ENCODE data around the gene NOS1AP. TPM values are rescaled to one million over a fixed set of nuclear protein-coding genes. Genes with fewer than 3 reads are reported as not detected.
A peak's percentile ranks its signal among the peaks of the same experiment; 100 is the strongest.

Gene NOS1AP
- total RNA-seq, 1 experiment from 2014 or later = 2.6 TPM

DNA sequence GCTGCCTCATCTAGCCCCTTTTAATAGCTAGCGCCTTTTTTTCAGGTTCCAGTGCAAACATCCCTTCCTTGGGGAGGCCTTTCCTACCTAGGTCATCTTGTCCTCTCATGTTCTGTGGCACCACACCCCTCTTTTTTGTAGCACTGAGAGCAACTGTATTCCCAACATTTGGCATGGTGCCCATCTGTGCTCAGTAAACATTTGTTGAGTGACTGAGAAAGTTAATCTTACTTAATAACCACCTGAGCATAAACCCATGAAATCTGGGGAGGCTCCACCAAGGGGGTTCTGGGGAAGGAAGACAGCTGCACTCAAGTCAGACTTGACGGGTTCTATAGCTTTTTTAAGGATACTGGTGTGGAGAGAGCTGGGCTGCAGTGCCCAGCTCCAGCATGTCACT, 90.0 kb downstream of the NOS1AP start:
- H3K79me2 ChIP-seq (ENCODE audit: low read length) = no peaks in the 10 kb centered on the region
- intact Hi-C loops (cut with micrococcal nuclease) = no loop called here
- H3K36me3 ChIP-seq (ENCODE audit: low read depth, low read length) = no peaks in the 10 kb centered on the region
- no TSS peak for BruUV-seq (replicated peaks)
- H3K4me3 ChIP-seq (ENCODE audit: low read length) = no peak overlapping the region
- CTCF ChIA-PET = no interaction called here
- H3K27me3 ChIP-seq (ENCODE audit: low read length) = no peaks in the 10 kb centered on the region
- H3K4me2 ChIP-seq (ENCODE audit: low read length) = peak overlapping the region; percentile 39
- H3F3A ChIP-seq (ENCODE audit: low read length, unreplicated experiment) = no peaks in the 10 kb centered on the region
- H2AFZ ChIP-seq (ENCODE audit: low read length) = no peak overlapping the region
- no peaks in the 10 kb centered on the region for H3K9me2 ChIP-seq (replicated peaks; ENCODE audit: low read length)
- POLR2A ChIA-PET (ENCODE audit: unreplicated experiment) = interaction anchor here (0.7 kb wide), 1 partner anchor 92 kb away, joined by 4 read pairs; no protein-coding TSS in a partner anchor
- H3K9me3 ChIP-seq (ENCODE audit: low read length) = no peaks in the 10 kb centered on the region
- H4K20me1 ChIP-seq (ENCODE audit: low read length) = no peaks in the 10 kb centered on the region
- H3K27ac ChIP-seq (ENCODE audit: low read length) = no peak overlapping the region
- TF ChIP-seq EZH2phosphoT487 (IDR thresholded peaks at IDR 0.05; ENCODE audit: borderline replicate concordance, low read length) = no peak
- TF ChIP-seq, protein P1, sequence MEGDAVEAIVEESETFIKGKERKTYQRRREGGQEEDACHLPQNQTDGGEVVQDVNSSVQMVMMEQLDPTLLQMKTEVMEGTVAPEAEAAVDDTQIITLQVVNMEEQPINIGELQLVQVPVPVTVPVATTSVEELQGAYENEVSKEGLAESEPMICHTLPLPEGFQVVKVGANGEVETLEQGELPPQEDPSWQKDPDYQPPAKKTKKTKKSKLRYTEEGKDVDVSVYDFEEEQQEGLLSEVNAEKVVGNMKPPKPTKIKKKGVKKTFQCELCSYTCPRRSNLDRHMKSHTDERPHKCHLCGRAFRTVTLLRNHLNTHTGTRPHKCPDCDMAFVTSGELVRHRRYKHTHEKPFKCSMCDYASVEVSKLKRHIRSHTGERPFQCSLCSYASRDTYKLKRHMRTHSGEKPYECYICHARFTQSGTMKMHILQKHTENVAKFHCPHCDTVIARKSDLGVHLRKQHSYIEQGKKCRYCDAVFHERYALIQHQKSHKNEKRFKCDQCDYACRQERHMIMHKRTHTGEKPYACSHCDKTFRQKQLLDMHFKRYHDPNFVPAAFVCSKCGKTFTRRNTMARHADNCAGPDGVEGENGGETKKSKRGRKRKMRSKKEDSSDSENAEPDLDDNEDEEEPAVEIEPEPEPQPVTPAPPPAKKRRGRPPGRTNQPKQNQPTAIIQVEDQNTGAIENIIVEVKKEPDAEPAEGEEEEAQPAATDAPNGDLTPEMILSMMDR (conservative IDR thresholded peaks at IDR 0.05; ENCODE audit: low read depth, low read length) = no peak
- TF ChIP-seq EZH2 (IDR thresholded peaks at IDR 0.05; ENCODE audit: low read length, unreplicated experiment) = no peak
- no peak overlapping the region for H3K9ac ChIP-seq (ENCODE audit: low read length)
- DNase-seq (peak; percentile 83), ATAC-seq (peak; percentile 75)
- peaks cover 12% of the 10 kb centered on the region for H3K4me1 ChIP-seq (ENCODE audit: insufficient read depth, low read length)

DNA sequence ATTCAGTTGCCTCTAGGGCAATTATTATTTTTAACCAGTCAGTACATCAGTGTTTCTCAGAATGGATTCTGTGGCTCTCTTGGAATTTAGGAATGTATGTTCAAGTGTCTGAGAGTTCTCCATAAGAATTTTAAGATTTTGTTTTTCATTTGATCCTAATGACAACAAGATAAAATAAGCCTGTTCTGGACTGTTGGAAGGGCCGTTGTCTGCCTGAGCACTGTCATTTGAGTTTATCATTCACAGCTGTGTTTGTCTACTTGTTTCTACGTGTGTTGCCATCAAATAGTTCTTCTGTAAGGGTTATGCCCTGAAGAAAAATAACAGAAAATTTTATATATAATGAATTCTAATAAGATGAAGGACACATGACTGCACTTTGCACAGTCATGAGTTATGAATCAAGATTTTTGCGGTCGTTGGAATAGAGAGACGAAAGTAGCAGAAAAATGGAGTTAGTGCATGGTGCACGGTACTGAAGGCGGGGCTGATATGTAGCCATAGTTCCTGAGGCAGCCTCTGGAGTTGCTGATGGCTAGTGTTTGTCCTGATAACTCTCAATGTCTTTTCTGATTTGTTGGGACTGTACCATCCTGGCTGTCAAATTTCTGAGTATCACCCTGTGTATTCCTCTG, 92.5 kb downstream of the NOS1AP start:
- CTCF ChIA-PET = no interaction called here
- H3K79me2 ChIP-seq (ENCODE audit: low read length) = no peaks in the 10 kb centered on the region
- no peaks in the 10 kb centered on the region for H3F3A ChIP-seq (ENCODE audit: low read length, unreplicated experiment)
- no peaks in the 10 kb centered on the region for H4K20me1 ChIP-seq (ENCODE audit: low read length)
- no TSS peak for BruUV-seq (replicated peaks)
- H3K9ac ChIP-seq (ENCODE audit: low read length) = no peak overlapping the region
- no peaks in the 10 kb centered on the region for H3K9me2 ChIP-seq (replicated peaks; ENCODE audit: low read length)
- POLR2A ChIA-PET (ENCODE audit: unreplicated experiment) = no interaction called here
- H3K36me3 ChIP-seq (ENCODE audit: low read depth, low read length) = no peaks in the 10 kb centered on the region
- H3K27me3 ChIP-seq (ENCODE audit: low read length) = no peaks in the 10 kb centered on the region
- H3K4me3 ChIP-seq (ENCODE audit: low read length) = no peak overlapping the region
- intact Hi-C loops (cut with micrococcal nuclease) = no loop called here
- H3K9me3 ChIP-seq (ENCODE audit: low read length) = no peaks in the 10 kb centered on the region
- ATAC-seq (no peak), DNase-seq (no peak)
- H2AFZ ChIP-seq (ENCODE audit: low read length) = no peak overlapping the region
- no peak overlapping the region for H3K4me2 ChIP-seq (ENCODE audit: low read length)
- peaks cover 15% of the 10 kb centered on the region for H3K4me1 ChIP-seq (ENCODE audit: insufficient read depth, low read length)
- no peak overlapping the region for H3K27ac ChIP-seq (ENCODE audit: low read length)
- TF ChIP-seq, protein P1 (conservative IDR thresholded peaks at IDR 0.05; ENCODE audit: low read depth, low read length) = no peak
- TF ChIP-seq EZH2 (IDR thresholded peaks at IDR 0.05; ENCODE audit: low read length, unreplicated experiment) (no peak), EZH2phosphoT487 (IDR thresholded peaks at IDR 0.05; ENCODE audit: borderline replicate concordance, low read length) (no peak)

DNA sequence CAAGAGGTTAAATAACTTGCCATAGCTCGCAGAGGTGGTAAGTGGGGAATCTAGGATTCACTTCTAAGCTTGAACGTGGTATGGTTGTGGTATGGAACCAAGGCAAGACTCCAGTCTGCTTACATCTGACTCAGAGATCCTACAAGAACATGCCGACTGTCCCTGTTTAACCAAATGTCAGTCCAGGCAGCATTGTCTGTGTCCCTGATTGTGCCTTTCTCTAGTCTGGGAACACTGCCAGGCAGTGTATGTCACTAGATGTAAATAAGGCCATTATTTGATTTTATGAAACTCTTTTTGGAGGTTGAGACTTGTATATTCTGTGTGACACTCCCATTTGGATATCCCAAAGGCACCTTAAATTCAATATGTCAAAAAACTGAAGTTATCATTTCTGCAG, 96.0 kb downstream of the NOS1AP start:
- Histone ChIP-seq H3F3A (ENCODE audit: low read length, unreplicated experiment) (no peaks in the 10 kb centered on the region), H3K27me3 (ENCODE audit: low read length) (no peaks in the 10 kb centered on the region), H3K9ac (ENCODE audit: low read length) (no peak overlapping the region), H4K20me1 (ENCODE audit: low read length) (no peaks in the 10 kb centered on the region), H3K9me3 (ENCODE audit: low read length) (no peaks in the 10 kb centered on the region), H3K27ac (ENCODE audit: low read length) (no peak overlapping the region), H3K4me3 (ENCODE audit: low read length) (no peak overlapping the region), H3K4me2 (ENCODE audit: low read length) (no peak overlapping the region), H3K79me2 (ENCODE audit: low read length) (no peaks in the 10 kb centered on the region), H3K36me3 (ENCODE audit: low read depth, low read length) (no peaks in the 10 kb centered on the region), H3K4me1 (ENCODE audit: insufficient read depth, low read length) (peaks cover 16% of the 10 kb centered on the region), H3K9me2 (replicated peaks; ENCODE audit: low read length) (no peaks in the 10 kb centered on the region), H2AFZ (ENCODE audit: low read length) (no peak overlapping the region)
- TF ChIP-seq EZH2 (IDR thresholded peaks at IDR 0.05; ENCODE audit: low read length, unreplicated experiment) = no peak
- TF ChIP-seq EZH2phosphoT487 (IDR thresholded peaks at IDR 0.05; ENCODE audit: borderline replicate concordance, low read length) = no peak
- TF ChIP-seq, protein P1 (conservative IDR thresholded peaks at IDR 0.05; ENCODE audit: low read depth, low read length) = no peak
- ChIA-PET CTCF (no interaction called here), POLR2A (ENCODE audit: unreplicated experiment) (no interaction called here)
- intact Hi-C loops (cut with micrococcal nuclease) = no loop called here
- BruUV-seq (replicated peaks) = no TSS peak
- ATAC-seq = peak; percentile 54
- peak; percentile 39 for DNase-seq
